ENCODE data around the gene KCTD17. TPM values are rescaled to one million over a fixed set of nuclear protein-coding genes. Genes with fewer than 3 reads are reported as not detected.
A peak's percentile ranks its signal among the peaks of the same experiment; 100 is the strongest.

The KCTD17 gene
- total RNA-seq, 1 experiment from 2014 or later = 39.1 TPM

DNA sequence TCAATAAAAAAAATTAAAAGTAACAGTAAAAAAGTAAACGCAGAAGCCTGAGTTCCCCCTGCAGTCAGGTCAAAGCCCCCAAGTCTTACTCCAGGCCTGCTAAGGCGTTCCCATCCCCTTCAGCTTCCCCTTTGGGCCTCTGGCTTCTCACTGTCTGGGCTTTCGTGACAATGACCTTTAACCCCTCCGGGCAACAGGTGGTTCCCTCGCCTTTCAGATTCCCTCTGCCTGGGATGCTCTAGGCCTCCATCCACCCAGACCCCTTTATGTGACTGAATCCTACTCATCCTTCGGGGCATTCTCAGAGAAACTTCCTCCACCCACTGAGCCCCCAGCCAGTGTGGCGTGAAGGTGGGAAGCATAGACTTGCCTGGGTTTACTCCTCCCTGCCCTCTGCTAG is 24.0 kb upstream of the KCTD17 start:
- DNase-seq (ENCODE audit: low spot score) = no peak
- no TSS peak for BruUV-seq (replicated peaks)
- CTCF ChIA-PET = no interaction called here
- POLR2A ChIA-PET (ENCODE audit: low non-redundant PET) = no interaction called here
- no peaks in the 10 kb centered on the region for H3K9me3 ChIP-seq (ENCODE audit: low read depth, low read length, poor library complexity, severe bottlenecking)
- TF ChIP-seq, protein P1, sequence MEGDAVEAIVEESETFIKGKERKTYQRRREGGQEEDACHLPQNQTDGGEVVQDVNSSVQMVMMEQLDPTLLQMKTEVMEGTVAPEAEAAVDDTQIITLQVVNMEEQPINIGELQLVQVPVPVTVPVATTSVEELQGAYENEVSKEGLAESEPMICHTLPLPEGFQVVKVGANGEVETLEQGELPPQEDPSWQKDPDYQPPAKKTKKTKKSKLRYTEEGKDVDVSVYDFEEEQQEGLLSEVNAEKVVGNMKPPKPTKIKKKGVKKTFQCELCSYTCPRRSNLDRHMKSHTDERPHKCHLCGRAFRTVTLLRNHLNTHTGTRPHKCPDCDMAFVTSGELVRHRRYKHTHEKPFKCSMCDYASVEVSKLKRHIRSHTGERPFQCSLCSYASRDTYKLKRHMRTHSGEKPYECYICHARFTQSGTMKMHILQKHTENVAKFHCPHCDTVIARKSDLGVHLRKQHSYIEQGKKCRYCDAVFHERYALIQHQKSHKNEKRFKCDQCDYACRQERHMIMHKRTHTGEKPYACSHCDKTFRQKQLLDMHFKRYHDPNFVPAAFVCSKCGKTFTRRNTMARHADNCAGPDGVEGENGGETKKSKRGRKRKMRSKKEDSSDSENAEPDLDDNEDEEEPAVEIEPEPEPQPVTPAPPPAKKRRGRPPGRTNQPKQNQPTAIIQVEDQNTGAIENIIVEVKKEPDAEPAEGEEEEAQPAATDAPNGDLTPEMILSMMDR (conservative IDR thresholded peaks at IDR 0.05; ENCODE audit: low read depth, low read length) = no peak
- no peak for TF ChIP-seq EZH2 (IDR thresholded peaks at IDR 0.05; ENCODE audit: borderline replicate concordance, low read depth, low read length, poor library complexity, severe bottlenecking)
- peaks cover 3% of the 10 kb centered on the region for H3K4me1 ChIP-seq (ENCODE audit: insufficient read depth, low read length, poor library complexity, severe bottlenecking)
- H3K36me3 ChIP-seq (ENCODE audit: insufficient read depth, low read length, poor library complexity, severe bottlenecking) = peaks cover 36% of the 10 kb centered on the region
- no peak overlapping the region for H3K27ac ChIP-seq (ENCODE audit: low read depth, low read length, poor library complexity, severe bottlenecking)
- H3K27me3 ChIP-seq (replicated peaks; ENCODE audit: insufficient read depth, low read depth, low read length, poor library complexity) = no peaks in the 10 kb centered on the region
- intact Hi-C loops (cut with micrococcal nuclease; ENCODE audit: unreplicated experiment) = no loop called here
- H3K4me3 ChIP-seq (ENCODE audit: low read depth, low read length, poor library complexity, severe bottlenecking) = no peak overlapping the region

DNA sequence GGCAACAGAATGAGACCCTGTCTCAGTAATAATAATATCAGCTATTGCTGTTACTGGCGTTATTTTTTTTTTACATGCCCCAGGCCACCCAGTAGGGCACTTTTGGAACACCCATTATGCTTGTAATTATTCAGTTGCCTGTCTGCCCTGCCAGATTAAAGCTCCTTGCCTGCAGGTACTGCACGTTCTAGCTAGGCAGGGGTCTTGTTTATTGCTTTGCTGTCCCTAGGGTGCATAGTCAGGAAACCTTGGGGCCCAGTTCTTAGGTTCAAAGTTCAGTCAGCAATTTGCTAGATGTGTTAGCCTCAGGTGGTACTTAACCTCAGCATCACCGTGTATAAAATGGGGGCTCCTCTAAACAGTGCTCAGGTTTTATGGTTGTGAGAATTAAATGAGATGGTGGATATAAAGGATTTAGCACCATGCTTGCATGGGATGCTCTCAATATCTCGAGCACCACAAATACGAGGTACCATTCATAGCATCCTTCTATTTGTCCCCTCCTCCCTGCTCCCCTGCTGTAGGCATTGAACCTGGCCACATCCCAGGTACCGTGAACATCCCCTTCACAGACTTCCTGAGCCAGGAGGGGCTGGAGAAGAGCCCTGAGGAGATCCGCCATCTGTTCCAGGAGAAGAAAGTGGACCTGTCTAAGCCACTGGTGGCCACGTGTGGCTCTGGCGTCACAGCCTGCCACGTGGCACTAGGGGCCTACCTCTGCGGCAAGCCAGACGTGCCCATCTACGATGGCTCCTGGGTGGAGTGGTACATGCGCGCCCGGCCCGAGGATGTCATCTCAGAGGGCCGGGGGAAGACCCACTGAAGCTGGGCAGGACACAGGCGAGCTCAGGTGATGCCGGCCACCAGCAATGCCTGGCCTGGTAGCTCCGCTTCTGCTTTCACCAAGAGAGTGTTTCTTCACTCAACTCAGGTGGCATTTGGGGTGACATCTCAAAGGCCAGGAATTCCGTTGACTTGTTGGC is 22.6 kb upstream of the KCTD17 start:
- Histone ChIP-seq H3K36me3 (ENCODE audit: insufficient read depth, low read length, poor library complexity, severe bottlenecking) (peaks cover 36% of the 10 kb centered on the region), H3K27me3 (replicated peaks; ENCODE audit: insufficient read depth, low read depth, low read length, poor library complexity) (no peaks in the 10 kb centered on the region), H3K4me1 (ENCODE audit: insufficient read depth, low read length, poor library complexity, severe bottlenecking) (peaks cover 7% of the 10 kb centered on the region), H3K27ac (ENCODE audit: low read depth, low read length, poor library complexity, severe bottlenecking) (no peak overlapping the region), H3K4me3 (ENCODE audit: low read depth, low read length, poor library complexity, severe bottlenecking) (no peak overlapping the region), H3K9me3 (ENCODE audit: low read depth, low read length, poor library complexity, severe bottlenecking) (no peaks in the 10 kb centered on the region)
- POLR2A ChIA-PET (ENCODE audit: low non-redundant PET) = no interaction called here
- BruUV-seq (replicated peaks) = no TSS peak
- CTCF ChIA-PET = interaction anchor here (0.6 kb wide), 1 partner anchor 17 kb away, joined by 4 read pairs; no protein-coding TSS in a partner anchor
- TF ChIP-seq, protein P1 (conservative IDR thresholded peaks at IDR 0.05; ENCODE audit: low read depth, low read length) = no peak
- TF ChIP-seq EZH2 (IDR thresholded peaks at IDR 0.05; ENCODE audit: borderline replicate concordance, low read depth, low read length, poor library complexity, severe bottlenecking) = no peak
- DNase-seq (ENCODE audit: low spot score) = no peak
- intact Hi-C loops (cut with micrococcal nuclease; ENCODE audit: unreplicated experiment) = no loop called here

DNA sequence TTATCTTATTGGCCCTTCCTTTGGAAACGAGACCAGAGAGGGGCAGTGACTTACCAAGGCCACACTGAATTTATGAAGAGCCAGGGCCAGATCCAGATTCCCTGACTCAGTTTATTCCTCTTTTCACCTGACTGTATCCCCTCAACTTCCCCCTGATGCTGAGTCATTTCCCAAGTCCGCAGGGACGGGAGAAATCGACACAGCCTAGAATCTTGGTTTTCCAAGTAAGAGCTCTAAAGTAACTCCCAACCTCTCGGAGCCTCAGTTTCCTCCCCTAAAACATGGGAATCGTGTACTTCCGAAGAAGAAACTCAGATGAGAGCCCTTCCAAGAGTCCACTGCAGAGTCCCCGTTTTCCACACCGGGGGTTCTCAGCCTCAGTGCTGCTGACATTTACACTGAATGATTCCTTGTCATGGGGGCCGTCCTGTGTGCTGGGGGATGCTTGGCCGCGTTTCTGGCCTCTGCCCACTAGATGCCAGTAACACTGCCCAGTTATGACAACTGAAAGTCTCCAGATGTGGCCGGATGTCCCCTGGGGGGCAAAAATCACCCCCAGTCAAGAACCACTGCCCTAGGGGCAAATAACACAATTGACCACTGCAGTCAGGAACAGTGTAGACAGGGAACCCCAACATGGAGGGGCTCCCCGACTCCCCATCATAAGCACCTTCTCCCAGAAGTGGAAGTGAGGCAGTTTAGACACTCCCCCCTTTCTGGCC is 20.8 kb upstream of the KCTD17 start:
- no peak overlapping the region for H3K27ac ChIP-seq (ENCODE audit: low read depth, low read length, poor library complexity, severe bottlenecking)
- H3K9me3 ChIP-seq (ENCODE audit: low read depth, low read length, poor library complexity, severe bottlenecking) = no peaks in the 10 kb centered on the region
- peaks cover 7% of the 10 kb centered on the region for H3K4me1 ChIP-seq (ENCODE audit: insufficient read depth, low read length, poor library complexity, severe bottlenecking)
- DNase-seq (ENCODE audit: low spot score) = no peak
- intact Hi-C loops (cut with micrococcal nuclease; ENCODE audit: unreplicated experiment) = no loop called here
- ChIA-PET CTCF (no interaction called here), POLR2A (ENCODE audit: low non-redundant PET) (no interaction called here)
- H3K4me3 ChIP-seq (ENCODE audit: low read depth, low read length, poor library complexity, severe bottlenecking) = no peak overlapping the region
- no TSS peak for BruUV-seq (replicated peaks)
- no peaks in the 10 kb centered on the region for H3K27me3 ChIP-seq (replicated peaks; ENCODE audit: insufficient read depth, low read depth, low read length, poor library complexity)
- no peak for TF ChIP-seq EZH2 (IDR thresholded peaks at IDR 0.05; ENCODE audit: borderline replicate concordance, low read depth, low read length, poor library complexity, severe bottlenecking)
- TF ChIP-seq, protein P1 (conservative IDR thresholded peaks at IDR 0.05; ENCODE audit: low read depth, low read length) = peak; percentile 33; the same call in 1 of the 2 replicates
- H3K36me3 ChIP-seq (ENCODE audit: insufficient read depth, low read length, poor library complexity, severe bottlenecking) = peaks cover 20% of the 10 kb centered on the region

Measured in A673 (cell line).